CD8-positive, alpha-beta memory T cell (primary cell): ENCODE results near the gene TLE6. TPM values are rescaled to one million over a fixed set of nuclear protein-coding genes. Genes with fewer than 3 reads are reported as not detected.
"Not testable (repeated sequence)": the region's sequence is repeated elsewhere in the genome, so short reads cannot be mapped to it uniquely, and the experiment has no call there.

Experiments used
- CTCF ChIA-PET: fragments of 350-600 bp; sonication (Branson Sonifier 250); formaldehyde crosslinking; loops from one replicate; lab custom pipeline; 2021; ENCODE audit warnings: antibody characterized with exemption; lab: Charles Lee
- POLR2A ChIA-PET: fragments of 350-600 bp; sonication (Branson Sonifier 250); formaldehyde crosslinking; loops from one replicate; lab custom pipeline; 2021; ENCODE audit warnings: antibody characterized with exemption; lab: Charles Lee
- DNase-seq, 5 donors: peaks; one replicate each; pipeline versions ENCODE4 v3.0.0 to v3.0.0-alpha.2; 2020 to 2022; ENCODE audit warnings: mixed read lengths in 1 of 5
- H3K27ac ChIP-seq: one replicate; pipeline ENCODE4 v1.7.0; 2013; ENCODE audit warnings: low read depth, mild to moderate bottlenecking, low read length, moderate library complexity
- H3K27me3 ChIP-seq: 2 replicates; pipeline ENCODE4 v1.7.0; 2013; ENCODE audit warnings: low read length, mild to moderate bottlenecking; ENCODE audit not compliant: insufficient read depth, poor library complexity, severe bottlenecking
- H3K36me3 ChIP-seq: 2 replicates; pipeline ENCODE4 v1.7.0; 2013; ENCODE audit warnings: mild to moderate bottlenecking, low read length, moderate library complexity; ENCODE audit not compliant: insufficient read depth
- H3K4me1 ChIP-seq: 2 replicates; pipeline ENCODE4 v1.7.0; 2013; ENCODE audit warnings: mild to moderate bottlenecking, low read length, moderate library complexity; ENCODE audit not compliant: insufficient read depth
- H3K4me3 ChIP-seq: 2 replicates; pipeline ENCODE4 v1.7.0; 2013; ENCODE audit warnings: mild to moderate bottlenecking, low read length
- H3K9me3 ChIP-seq: 2 replicates; pipeline ENCODE4 v1.7.0; 2013; ENCODE audit warnings: mild to moderate bottlenecking, low read length
- H3K27ac Mint-ChIP-seq, 8 donors: one replicate each; pipeline ENCODE4 v1.8.0; 2020 to 2021; ENCODE audit warnings: mixed read lengths in 8 of 8, mild to moderate bottlenecking in 6 of 8, inconsistent platforms in 3 of 8, moderate library complexity in 3 of 8
- H3K27me3 Mint-ChIP-seq, 2 donors: one replicate each; pipeline ENCODE4 v1.8.0; 2020 to 2021; ENCODE audit warnings: mixed read lengths in 2 of 2, mild to moderate bottlenecking in 1 of 2, moderate library complexity in 1 of 2
- H3K36me3 Mint-ChIP-seq, 3 donors: one replicate each; pipeline ENCODE4 v1.8.0; 2020 to 2021; ENCODE audit warnings: mixed read lengths in 3 of 3, inconsistent platforms in 1 of 3, mild to moderate bottlenecking in 1 of 3
- H3K4me1 Mint-ChIP-seq, 3 donors: one replicate each; pipeline ENCODE4 v1.8.0; 2020 to 2021; ENCODE audit warnings: mixed read lengths in 3 of 3, inconsistent platforms in 1 of 3, mild to moderate bottlenecking in 1 of 3
- H3K4me3 Mint-ChIP-seq, 7 donors: one replicate each; pipeline ENCODE4 v1.8.0; 2020 to 2021; ENCODE audit warnings: mixed read lengths in 7 of 7, mild to moderate bottlenecking in 6 of 7, moderate library complexity in 4 of 7, inconsistent platforms in 2 of 7
- H3K9me3 Mint-ChIP-seq, 5 donors: one replicate each; pipeline ENCODE4 v1.8.0; 2020 to 2022; ENCODE audit warnings: mixed read lengths in 5 of 5, mild to moderate bottlenecking in 3 of 5, moderate library complexity in 2 of 5, inconsistent platforms in 1 of 5
- polyA plus RNA-seq: library from polyadenylated mRNA; unstranded; fragments of 300-500 nt; fragmentation: Illumina TruSeq; gene quantifications from one replicate; pipeline ENCODE4 v1.2.3, GENCODE V29; 2021
- total RNA-seq, 2 experiments: library from RNA; stranded (reverse); gene quantifications; one replicate each; pipeline ENCODE4 v1.2.3, GENCODE V29; 2021

The TLE6 gene
- total RNA-seq (1 to 10 TPM; 1.1 to 1.3 TPM), polyA plus RNA-seq (not detected)

DNA sequence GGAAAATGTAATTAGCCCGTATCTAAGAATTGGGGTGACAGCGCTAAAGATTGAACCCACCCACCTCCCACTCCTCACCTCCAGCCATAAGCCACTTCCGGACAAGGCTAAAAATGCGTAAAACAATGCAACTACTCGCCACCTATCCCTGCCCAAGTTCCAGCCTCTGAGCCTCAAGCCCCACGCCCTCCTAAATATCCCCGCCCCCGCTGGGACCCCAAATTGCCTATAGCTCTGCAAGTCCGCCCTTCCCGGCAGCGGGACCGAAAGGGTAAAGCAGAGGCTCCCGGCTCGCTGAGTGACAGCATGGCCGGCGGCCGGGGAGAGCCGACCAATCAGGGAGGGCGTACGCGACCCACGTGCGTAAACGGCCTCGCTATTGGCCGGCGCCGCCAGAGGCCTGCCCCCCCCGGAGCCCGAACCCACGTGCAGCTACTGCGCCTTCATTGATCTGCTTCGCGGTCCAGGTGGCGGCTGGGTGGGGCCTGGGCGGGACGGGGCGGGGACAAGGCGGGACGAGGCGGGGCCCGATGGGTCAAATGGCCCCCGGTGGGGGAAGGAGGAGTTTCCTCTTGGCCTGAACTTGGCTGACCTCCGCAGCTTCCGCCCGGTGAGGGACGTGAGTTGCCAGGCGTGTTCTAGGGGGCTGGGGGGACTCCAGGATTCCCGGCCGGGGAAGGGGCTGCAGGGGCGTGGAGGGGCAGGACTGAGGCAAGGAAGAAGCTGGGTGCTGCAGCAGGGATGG lies at the start of gene TLE6:
Gene TLE6, plus strand, starts transcription at position 564 of the 745 bp plus-strand sequence. CDS start 670 bp downstream, outside the sequence.
- DNase-seq: peak; percentile 81 to 94 (median 90)
- H3K9me3 ChIP-seq: no peaks in the 10 kb centered on the region
- no peaks in the 10 kb centered on the region for H3K27me3 ChIP-seq
- H3K36me3 ChIP-seq: no peaks in the 10 kb centered on the region
- H3K4me3 Mint-ChIP-seq: peak within 1 kb of the TSS; percentile 83 to 95 (median 92)
- peaks cover 9% of the 10 kb centered on the region for H3K4me1 ChIP-seq
- peaks cover 0 to 2% (median 0%) of the 10 kb centered on the region in 3 donors for H3K36me3 Mint-ChIP-seq
- peaks cover 15 to 20% (median 16%) of the 10 kb centered on the region in 3 donors for H3K4me1 Mint-ChIP-seq
- no peaks in the 10 kb centered on the region for H3K9me3 Mint-ChIP-seq
- POLR2A ChIA-PET: interaction anchor here (1.3 to 2.0 kb wide), 2 partner anchors 58 to 76 kb away, joined by 3 to 9 read pairs; no protein-coding TSS in a partner anchor
- peaks cover 18 to 19% of the 10 kb centered on the region in 2 donors for H3K27me3 Mint-ChIP-seq
- peak within 1 kb of the TSS; percentile 40 for H3K27ac ChIP-seq
- H3K27ac Mint-ChIP-seq: peak within 1 kb of the TSS in 7 of 8 donors; percentile 37 to 91 (median 78)
- CTCF ChIA-PET: interaction anchor here (0.8 to 2.5 kb wide), 5 partner anchors 12 to 152 kb away, joined by 3 to 17 read pairs (median 4); no protein-coding TSS in a partner anchor
- H3K4me3 ChIP-seq: peak within 1 kb of the TSS; percentile 76

DNA sequence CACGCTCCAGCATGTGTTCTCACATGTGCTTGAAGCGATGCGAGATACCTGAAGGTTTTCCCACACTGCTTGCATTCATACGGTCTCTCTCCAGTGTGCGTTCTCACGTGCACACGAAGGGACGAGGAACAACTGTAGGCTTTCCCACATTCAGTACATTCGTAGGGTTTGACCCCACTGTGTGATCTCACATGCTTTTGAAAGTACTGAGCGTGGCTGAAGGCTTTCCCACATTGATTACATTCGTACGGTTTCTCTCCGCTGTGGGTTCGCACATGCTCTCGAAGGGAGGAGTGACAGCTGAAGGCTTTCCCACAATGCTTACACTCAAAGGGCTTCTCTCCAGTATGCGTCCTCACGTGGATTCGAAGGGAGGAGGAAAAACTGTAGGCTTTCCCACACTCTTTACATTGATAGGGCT lies 43.9 kb upstream of the TLE6 start:
- H3K36me3 ChIP-seq: peaks cover 25% of the 10 kb centered on the region
- Mint-ChIP-seq H3K27me3 (no peaks in the 10 kb centered on the region), H3K9me3 (peaks cover 18 to 47% (median 44%) of the 10 kb centered on the region in 5 donors), H3K4me1 (no peaks in the 10 kb centered on the region), H3K36me3 (peaks cover 30 to 53% (median 50%) of the 10 kb centered on the region in 3 donors), H3K4me3 (no peak overlapping the region), H3K27ac (no peak overlapping the region)
- DNase-seq: no peak
- no peak overlapping the region for H3K4me3 ChIP-seq
- peaks cover 18% of the 10 kb centered on the region for H3K9me3 ChIP-seq
- H3K27me3 ChIP-seq: no peaks in the 10 kb centered on the region
- H3K4me1 ChIP-seq: no peaks in the 10 kb centered on the region
- no peak overlapping the region for H3K27ac ChIP-seq
- ChIA-PET CTCF (no interaction called here), POLR2A (no interaction called here)

DNA sequence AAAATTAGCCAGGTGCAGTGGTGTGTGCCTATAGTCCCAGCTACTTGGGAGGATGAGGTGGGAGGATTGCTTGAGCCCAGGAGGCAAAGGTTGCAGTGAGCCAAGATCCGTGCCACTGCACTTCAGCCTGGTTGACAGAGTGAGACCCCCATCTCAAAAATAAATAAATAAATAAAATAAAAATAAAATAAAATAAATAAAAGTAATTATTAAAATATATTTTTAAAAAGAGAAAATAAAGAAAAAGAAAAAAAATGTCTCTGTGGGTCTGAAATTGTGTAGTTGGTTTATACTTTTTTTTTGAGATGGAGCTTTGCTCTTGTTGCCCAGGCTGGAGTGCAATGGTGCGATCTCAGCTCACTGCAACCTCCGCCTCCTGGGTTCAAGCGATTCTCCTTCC lies 41.5 kb upstream of the TLE6 start:
- Mint-ChIP-seq H3K9me3 (peaks cover 14 to 41% (median 38%) of the 10 kb centered on the region in 5 donors), H3K36me3 (peaks cover 26 to 54% (median 45%) of the 10 kb centered on the region in 3 donors)
- H3K9me3 ChIP-seq: peaks cover 18% of the 10 kb centered on the region
- POLR2A ChIA-PET, H3K27me3 Mint-ChIP-seq, H3K4me3 ChIP-seq, H3K27ac Mint-ChIP-seq, H3K4me1 ChIP-seq, H3K4me1 Mint-ChIP-seq, H3K27me3 ChIP-seq, H3K27ac ChIP-seq, DNase-seq, H3K4me3 Mint-ChIP-seq, CTCF ChIA-PET: not testable (repeated sequence)
- peaks cover 30% of the 10 kb centered on the region for H3K36me3 ChIP-seq

DNA sequence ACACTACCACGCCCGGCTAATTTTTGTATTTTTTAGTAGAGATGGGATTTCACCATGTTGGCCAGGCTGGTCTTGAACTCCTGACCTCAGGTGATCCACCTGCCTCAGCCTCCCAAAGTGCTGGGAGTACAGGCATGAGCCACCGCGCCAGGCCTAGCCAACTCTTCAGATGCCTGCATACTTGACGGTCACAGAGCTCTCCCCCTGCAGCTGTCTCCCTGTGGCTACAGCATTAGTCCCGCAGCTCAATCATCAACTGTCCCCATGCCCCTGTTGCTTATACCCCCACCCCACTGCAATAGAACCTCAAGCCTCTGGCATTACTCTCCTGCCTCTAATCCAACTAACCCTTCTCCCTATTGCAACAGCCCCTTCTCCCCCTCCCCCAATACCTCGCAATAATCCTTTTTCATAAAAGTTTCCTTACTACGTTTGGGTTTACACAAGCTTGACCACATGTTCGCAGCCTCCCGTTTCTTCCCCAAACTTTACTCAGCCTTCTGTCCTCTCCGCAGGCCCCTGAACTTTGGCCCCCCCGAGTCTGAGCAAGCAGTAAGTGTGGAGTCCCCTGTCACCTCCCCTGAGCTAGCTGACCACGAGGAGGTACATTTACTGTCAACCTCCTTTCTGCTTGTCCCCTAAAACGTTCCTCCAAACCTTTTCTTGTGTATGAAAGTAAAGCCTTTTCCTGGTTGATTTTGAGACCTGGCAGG lies 34.3 kb upstream of the TLE6 start:
- Histone ChIP-seq H3K4me3 (no peak overlapping the region), H3K36me3 (peaks cover 9% of the 10 kb centered on the region), H3K9me3 (no peaks in the 10 kb centered on the region), H3K27ac (no peak overlapping the region), H3K4me1 (peaks cover 12% of the 10 kb centered on the region), H3K27me3 (no peaks in the 10 kb centered on the region)
- Mint-ChIP-seq H3K9me3 (no peaks in the 10 kb centered on the region), H3K27ac (no peak overlapping the region), H3K27me3 (peaks cover 0 to 3% of the 10 kb centered on the region in 2 donors), H3K4me1 (peaks cover 17 to 38% (median 18%) of the 10 kb centered on the region in 3 donors), H3K36me3 (peaks cover 3 to 19% (median 5%) of the 10 kb centered on the region in 3 donors), H3K4me3 (peak overlapping the region in 6 of 7 donors; percentile 48 to 80 (median 61))
- ChIA-PET CTCF (interaction anchor here (1.5 kb wide), 1 partner anchor 161 kb away, joined by 4 read pairs; no protein-coding TSS in a partner anchor), POLR2A (no interaction called here)
- DNase-seq: no peak

DNA sequence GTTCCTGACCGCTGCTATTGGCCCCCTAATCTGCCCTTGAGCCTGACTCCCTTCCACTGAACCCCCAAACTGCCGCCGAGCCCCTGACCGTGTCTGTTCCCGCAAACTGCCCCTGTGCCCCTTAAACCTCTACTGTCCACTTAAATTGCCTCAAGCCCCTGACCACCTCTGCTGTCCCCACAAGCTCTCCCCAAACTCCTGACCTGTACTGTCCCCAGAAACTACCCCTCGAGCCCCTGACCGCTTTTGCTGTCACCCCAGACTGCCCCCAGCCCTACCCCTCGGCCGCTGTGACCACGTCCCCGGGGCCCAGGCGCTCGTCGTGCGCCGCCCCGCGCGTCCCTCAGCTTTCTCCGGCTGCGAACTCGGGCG lies 33.0 kb upstream of the TLE6 start:
- CTCF ChIA-PET: no interaction called here
- peak overlapping the region; percentile 86 for H3K4me3 ChIP-seq

DNA sequence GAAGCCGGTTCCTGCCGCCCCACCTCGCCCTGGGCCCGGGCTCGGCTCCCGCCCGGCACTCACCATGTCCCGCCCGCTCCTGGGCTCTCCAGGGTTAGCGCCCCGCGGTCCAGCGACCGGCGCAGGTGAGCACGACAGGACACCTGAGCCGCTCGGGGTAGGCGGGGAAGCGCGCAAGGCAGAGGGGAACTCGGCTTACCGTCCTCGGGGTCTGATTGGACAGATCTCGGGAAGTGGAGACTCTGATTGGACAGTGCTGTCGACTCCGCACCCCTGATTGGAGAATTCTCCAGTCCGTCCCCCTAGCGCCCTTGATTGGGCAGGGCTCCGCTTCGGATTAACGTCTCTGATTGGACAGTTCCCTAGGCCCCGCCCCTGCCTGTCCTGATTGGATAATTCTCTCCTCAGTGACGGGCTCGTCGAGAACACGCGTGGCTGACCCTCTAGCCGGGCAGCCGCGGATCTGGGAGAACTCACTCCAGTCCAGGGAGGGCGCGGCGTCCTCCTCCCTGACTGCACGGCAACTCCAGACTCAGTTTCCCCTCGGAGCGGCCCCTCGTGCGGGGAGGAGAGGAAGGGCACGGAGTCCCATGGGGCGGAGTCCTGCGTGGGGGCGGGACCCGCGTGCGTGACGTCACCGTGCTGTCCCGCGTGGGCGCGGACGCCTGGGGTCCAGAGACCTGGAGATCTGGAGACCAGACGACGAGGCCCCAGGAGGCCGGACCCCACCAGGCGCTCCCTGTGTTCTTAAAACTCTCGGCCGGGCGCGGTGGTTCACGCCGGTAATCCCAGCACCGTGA lies 32.4 kb upstream of the TLE6 start, which contains the start of gene ZNF77:
Gene ZNF77, minus strand, starts transcription at position 197 of the 800 bp plus-strand sequence. Its CDS starts 131 bp downstream, at position 66.
- Mint-ChIP-seq H3K27me3 (peaks cover 0 to 3% of the 10 kb centered on the region in 2 donors), H3K9me3 (no peaks in the 10 kb centered on the region), H3K4me3 (peak within 1 kb of the TSS; percentile 94 to 100 (median 97)), H3K27ac (peak within 1 kb of the TSS; percentile 96 to 99 (median 98)), H3K4me1 (peaks cover 29 to 51% (median 31%) of the 10 kb centered on the region in 3 donors), H3K36me3 (peaks cover 0 to 12% (median 2%) of the 10 kb centered on the region in 3 donors)
- peak; percentile 98 to 99 (median 99) for DNase-seq
- Histone ChIP-seq H3K36me3 (no peaks in the 10 kb centered on the region), H3K27me3 (no peaks in the 10 kb centered on the region), H3K27ac (peak within 1 kb of the TSS; percentile 85), H3K4me1 (peaks cover 19% of the 10 kb centered on the region), H3K4me3 (peak within 1 kb of the TSS; percentile 86), H3K9me3 (no peaks in the 10 kb centered on the region)
- ChIA-PET POLR2A (interaction anchor here (0.6 kb wide), 1 partner anchor 159 kb away, joined by 3 read pairs; no protein-coding TSS in a partner anchor), CTCF (no interaction called here)

More for the DNA sequence above, 33.0 kb upstream of the TLE6 start:
- Histone ChIP-seq H3K4me1 (peaks cover 14% of the 10 kb centered on the region), H3K27ac (peak overlapping the region; percentile 67), H3K9me3 (no peaks in the 10 kb centered on the region), H3K27me3 (no peaks in the 10 kb centered on the region), H3K36me3 (peaks cover 1% of the 10 kb centered on the region)
- no peak for DNase-seq
- H3K4me3 Mint-ChIP-seq: peak overlapping the region; percentile 83 to 100 (median 97)
- H3K27me3 Mint-ChIP-seq: peaks cover 0 to 3% of the 10 kb centered on the region in 2 donors
- POLR2A ChIA-PET: interaction anchor here (0.6 kb wide), 1 partner anchor 159 kb away, joined by 3 read pairs; no protein-coding TSS in a partner anchor
- H3K4me1 Mint-ChIP-seq: peaks cover 23 to 45% (median 25%) of the 10 kb centered on the region in 3 donors
- no peaks in the 10 kb centered on the region for H3K9me3 Mint-ChIP-seq
- peak overlapping the region in 5 of 8 donors; percentile 70 to 98 (median 88) for H3K27ac Mint-ChIP-seq
- peaks cover 0 to 13% (median 2%) of the 10 kb centered on the region in 3 donors for H3K36me3 Mint-ChIP-seq

DNA sequence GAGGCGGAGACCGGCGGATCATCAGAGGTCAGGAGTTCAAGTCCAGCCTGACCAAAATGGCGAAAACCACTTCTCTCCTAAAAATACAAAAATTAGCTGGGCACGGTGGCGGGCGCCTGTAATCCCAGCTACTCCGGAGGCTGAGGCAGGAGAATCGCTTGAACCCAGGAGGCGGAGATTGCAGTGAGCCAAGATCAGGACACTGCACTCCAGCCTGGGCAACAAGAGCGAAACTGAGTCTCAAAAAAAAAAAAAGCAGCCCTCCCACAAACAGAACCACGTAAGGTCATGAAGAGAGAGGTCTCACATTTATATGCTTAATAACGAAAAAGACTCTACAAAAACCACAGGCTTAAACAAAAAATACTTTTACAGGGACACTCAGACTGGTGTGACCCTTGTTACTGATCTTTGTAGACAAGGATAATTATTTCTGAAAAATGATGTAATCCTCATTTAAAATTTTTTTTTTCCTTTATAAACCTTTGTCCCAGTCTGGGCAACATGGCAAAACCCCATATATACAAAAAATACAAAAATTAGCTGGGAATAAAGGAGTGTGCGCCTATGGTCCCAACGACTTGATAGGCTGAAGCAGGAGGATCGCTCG lies 31.7 kb upstream of the TLE6 start:
- Histone ChIP-seq H3K27me3 (no peaks in the 10 kb centered on the region), H3K4me3 (peak overlapping the region; percentile 86), H3K27ac (peak overlapping the region; percentile 85), H3K4me1 (peaks cover 20% of the 10 kb centered on the region), H3K9me3 (no peaks in the 10 kb centered on the region), H3K36me3 (no peaks in the 10 kb centered on the region)
- Mint-ChIP-seq H3K4me3 (peak overlapping the region; percentile 94 to 100 (median 97)), H3K27ac (peak overlapping the region; percentile 89 to 99 (median 98)), H3K27me3 (peaks cover 0 to 3% of the 10 kb centered on the region in 2 donors), H3K36me3 (peaks cover 0 to 16% (median 2%) of the 10 kb centered on the region in 3 donors), H3K4me1 (peaks cover 35 to 58% (median 38%) of the 10 kb centered on the region in 3 donors), H3K9me3 (no peaks in the 10 kb centered on the region)
- POLR2A ChIA-PET: no interaction called here
- CTCF ChIA-PET: no interaction called here
- no peak for DNase-seq
